ENCODE results near the gene DENND11. TPM values are rescaled to one million over a fixed set of nuclear protein-coding genes. Genes with fewer than 3 reads are reported as not detected.

Gene DENND11
- total RNA-seq, 1 experiment from 2014 or later = 33.0 TPM

DNA sequence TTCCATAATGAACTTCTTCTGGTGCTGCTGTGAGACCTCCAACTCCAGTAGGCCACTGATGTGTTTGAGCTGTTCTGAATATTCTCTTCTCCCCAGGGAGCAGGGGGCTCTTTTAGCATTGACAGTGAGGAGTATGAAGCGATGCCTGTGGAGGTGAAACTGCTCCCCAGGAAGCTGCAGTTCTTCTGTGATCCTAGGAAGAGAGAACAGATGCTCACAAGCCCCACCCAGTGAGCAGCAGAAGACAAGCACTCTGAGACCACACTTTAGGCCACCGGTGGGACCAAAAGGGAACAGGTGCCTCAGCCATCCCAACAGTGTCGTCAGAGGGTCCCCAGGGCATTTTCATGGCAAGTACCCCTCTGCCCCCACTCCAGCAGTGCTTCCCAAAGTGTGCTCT is 49.3 kb downstream of the DENND11 start:
- CTCF ChIA-PET = no interaction called here
- Mint-ChIP-seq H3K4me1 (ENCODE audit: low read depth, unreplicated experiment) (peaks cover 6% of the 10 kb centered on the region), H3K27ac (ENCODE audit: unreplicated experiment) (no peak overlapping the region)

More for the DNA sequence above, 49.3 kb downstream of the DENND11 start:
- Histone ChIP-seq H3K4me1 (peaks cover 8% of the 10 kb centered on the region; the same call in 1 of the 2 replicates), H3K36me3 (ENCODE audit: control insufficient read depth, insufficient read depth, low read length) (no peaks in the 10 kb centered on the region; the same call in none of the 2 replicates), H3K9me3 (no peaks in the 10 kb centered on the region), H3K27me3 (replicated peaks; ENCODE audit: control insufficient read depth, insufficient read depth, low read length) (no peaks in the 10 kb centered on the region), H3K4me3 (ENCODE audit: low read depth, low read length) (no peak overlapping the region)
- TF ChIP-seq, protein P1, sequence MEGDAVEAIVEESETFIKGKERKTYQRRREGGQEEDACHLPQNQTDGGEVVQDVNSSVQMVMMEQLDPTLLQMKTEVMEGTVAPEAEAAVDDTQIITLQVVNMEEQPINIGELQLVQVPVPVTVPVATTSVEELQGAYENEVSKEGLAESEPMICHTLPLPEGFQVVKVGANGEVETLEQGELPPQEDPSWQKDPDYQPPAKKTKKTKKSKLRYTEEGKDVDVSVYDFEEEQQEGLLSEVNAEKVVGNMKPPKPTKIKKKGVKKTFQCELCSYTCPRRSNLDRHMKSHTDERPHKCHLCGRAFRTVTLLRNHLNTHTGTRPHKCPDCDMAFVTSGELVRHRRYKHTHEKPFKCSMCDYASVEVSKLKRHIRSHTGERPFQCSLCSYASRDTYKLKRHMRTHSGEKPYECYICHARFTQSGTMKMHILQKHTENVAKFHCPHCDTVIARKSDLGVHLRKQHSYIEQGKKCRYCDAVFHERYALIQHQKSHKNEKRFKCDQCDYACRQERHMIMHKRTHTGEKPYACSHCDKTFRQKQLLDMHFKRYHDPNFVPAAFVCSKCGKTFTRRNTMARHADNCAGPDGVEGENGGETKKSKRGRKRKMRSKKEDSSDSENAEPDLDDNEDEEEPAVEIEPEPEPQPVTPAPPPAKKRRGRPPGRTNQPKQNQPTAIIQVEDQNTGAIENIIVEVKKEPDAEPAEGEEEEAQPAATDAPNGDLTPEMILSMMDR (IDR thresholded peaks at IDR 0.05; ENCODE audit: insufficient read depth in 1 of 2, low read depth in 1 of 2, low read length in 1 of 2, severe bottlenecking in 1 of 2, unreplicated experiment in 1 of 2) = no peak
- Mint-ChIP-seq H3K9me3 (ENCODE audit: unreplicated experiment) (no peaks in the 10 kb centered on the region), H3K27me3 (ENCODE audit: insufficient read depth, unreplicated experiment) (no peaks in the 10 kb centered on the region), H3K36me3 (ENCODE audit: insufficient read depth, unreplicated experiment) (peaks cover 26% of the 10 kb centered on the region), H3K4me3 (ENCODE audit: unreplicated experiment) (no peak overlapping the region)
- DNase-seq = no peak
- intact Hi-C loops (cut with micrococcal nuclease; ENCODE audit: unreplicated experiment) = loop anchor here (5.0 to 10.0 kb wide), 2 partner anchors 52 to 105 kb away; partner anchors contain the start of genes DENND11 and WEE2
- POLR2A ChIA-PET = no interaction called here
- BruUV-seq (replicated peaks) = no TSS peak

Other genes with a start within 250 kb of the DENND11 start
- 32.3 and 32.8 TPM in 2 replicates for gene AGK, start 150.8 kb downstream of the DENND11 start, total RNA-seq (2022)
- 1.0 and 2.5 TPM in 2 replicates for gene WEE2, start 6.2 kb upstream of the DENND11 start, total RNA-seq (2022)
- gene SSBP1, start 36.2 kb upstream of the DENND11 start, total RNA-seq (2022) = 191 and 199 TPM in 2 replicates
- gene TAS2R3, start 61.9 kb upstream of the DENND11 start, total RNA-seq (2022) = 1.9 and 2.3 TPM in 2 replicates
- gene TAS2R4, start 74.5 kb upstream of the DENND11 start, total RNA-seq (2022) = 1.2 and 1.3 TPM in 2 replicates
- 1.7 TPM in 2 replicates for gene TAS2R5, start 88.1 kb upstream of the DENND11 start, total RNA-seq (2022)
- not detected in 2 replicates for gene PRSS37, start 139.3 kb upstream of the DENND11 start, total RNA-seq (2022)
- not detected in 2 replicates for gene OR9A4, start 214.2 kb upstream of the DENND11 start, total RNA-seq (2022)
- gene CLEC5A, start 244.8 kb upstream of the DENND11 start, total RNA-seq (2022) = not detected in 2 replicates